ENCODE data around the gene RSPRY1. TPM values are rescaled to one million over a fixed set of nuclear protein-coding genes. Genes with fewer than 3 reads are reported as not detected.
A peak's percentile ranks its signal among the peaks of the same experiment; 100 is the strongest.
"Not testable (repeated sequence)": the region's sequence is repeated elsewhere in the genome, so short reads cannot be mapped to it uniquely, and the experiment has no call there.

RSPRY1 gene
- total RNA-seq, 4 donors from 2014 or later = 20.4 to 28.5 (median 24.6) TPM

- 0% methylated on average over 30 to 35 of the region's 37 CpGs for WGBS, 2 donors
- H3K4me1 ChIP-seq = peaks cover 0 to 47% (median 17%) of the 10 kb centered on the region in 4 donors
- no peaks in the 10 kb centered on the region for H3K9me3 ChIP-seq
- no peaks in the 10 kb centered on the region for H3K36me3 ChIP-seq
- H3K27ac ChIP-seq = peak overlapping the region; percentile 43 to 98 (median 92)
- TF ChIP-seq POLR2A (IDR thresholded peaks at IDR 0.05) (no peak), EP300 (IDR thresholded peaks at IDR 0.05) (no peak)
- TF ChIP-seq, protein P1, sequence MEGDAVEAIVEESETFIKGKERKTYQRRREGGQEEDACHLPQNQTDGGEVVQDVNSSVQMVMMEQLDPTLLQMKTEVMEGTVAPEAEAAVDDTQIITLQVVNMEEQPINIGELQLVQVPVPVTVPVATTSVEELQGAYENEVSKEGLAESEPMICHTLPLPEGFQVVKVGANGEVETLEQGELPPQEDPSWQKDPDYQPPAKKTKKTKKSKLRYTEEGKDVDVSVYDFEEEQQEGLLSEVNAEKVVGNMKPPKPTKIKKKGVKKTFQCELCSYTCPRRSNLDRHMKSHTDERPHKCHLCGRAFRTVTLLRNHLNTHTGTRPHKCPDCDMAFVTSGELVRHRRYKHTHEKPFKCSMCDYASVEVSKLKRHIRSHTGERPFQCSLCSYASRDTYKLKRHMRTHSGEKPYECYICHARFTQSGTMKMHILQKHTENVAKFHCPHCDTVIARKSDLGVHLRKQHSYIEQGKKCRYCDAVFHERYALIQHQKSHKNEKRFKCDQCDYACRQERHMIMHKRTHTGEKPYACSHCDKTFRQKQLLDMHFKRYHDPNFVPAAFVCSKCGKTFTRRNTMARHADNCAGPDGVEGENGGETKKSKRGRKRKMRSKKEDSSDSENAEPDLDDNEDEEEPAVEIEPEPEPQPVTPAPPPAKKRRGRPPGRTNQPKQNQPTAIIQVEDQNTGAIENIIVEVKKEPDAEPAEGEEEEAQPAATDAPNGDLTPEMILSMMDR (IDR thresholded peaks at IDR 0.05) = no peak
- H3K4me3 ChIP-seq = peak overlapping the region; percentile 63 to 100 (median 88)
- DNase-seq (ENCODE audit: low spot score in 2 of 2) = peak in 1 of 2 donors; percentile 64
- no peaks in the 10 kb centered on the region for H3K27me3 ChIP-seq
These were observed 634 bp upstream of the RSPRY1 start for GRCh38 chr16:57185446-57185944.

- Histone ChIP-seq H3K4me1 (peaks cover 0 to 63% (median 29%) of the 10 kb centered on the region in 4 donors), H3K36me3 (no peaks in the 10 kb centered on the region), H3K4me3 (peak overlapping the region; percentile 63 to 100 (median 98)), H3K27ac (peak overlapping the region; percentile 71 to 99 (median 97)), H3K27me3 (no peaks in the 10 kb centered on the region), H3K9me3 (no peaks in the 10 kb centered on the region)
- TF ChIP-seq, protein P1 (IDR thresholded peaks at IDR 0.05) = no peak
- TF ChIP-seq POLR2A (IDR thresholded peaks at IDR 0.05) (no peak), EP300 (IDR thresholded peaks at IDR 0.05) (no peak)
- 1% methylated on average over 28 of the region's 28 CpGs for WGBS, 2 donors
- no peak for DNase-seq (ENCODE audit: low spot score in 2 of 2)
These were observed 1.0 kb downstream of the RSPRY1 start for GRCh38 chr16:57186872-57187854.

- not testable (repeated sequence) for H3K9me3 ChIP-seq; DNase-seq (ENCODE audit: low spot score in 2 of 2); H3K36me3 ChIP-seq; H3K27me3 ChIP-seq
- Histone ChIP-seq H3K4me1 (peaks cover 0 to 72% (median 30%) of the 10 kb centered on the region in 4 donors), H3K4me3 (peak overlapping the region in 3 of 4 donors; percentile 98 to 100 (median 98)), H3K27ac (peak overlapping the region in 3 of 4 donors; percentile 96 to 99 (median 98))
- 74 to 81% methylated on average over 18 of the region's 18 CpGs for WGBS, 2 donors
These were observed 2.0 kb downstream of the RSPRY1 start for GRCh38 chr16:57187902-57188710.

DNA sequence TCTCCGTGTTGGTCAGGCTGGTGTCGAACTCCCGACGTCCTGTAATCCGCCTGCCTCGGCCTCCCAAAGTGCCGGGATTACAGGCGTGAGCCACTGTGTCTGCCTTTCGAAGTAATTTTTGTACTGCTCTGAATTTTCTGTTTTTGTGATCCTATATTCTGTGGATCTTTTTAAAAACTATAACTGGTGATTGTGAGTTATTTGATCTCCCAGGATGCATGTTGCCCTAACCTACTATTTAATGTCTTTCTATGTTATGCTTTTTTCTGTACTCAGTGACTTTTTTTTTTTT, 2.5 kb downstream of the RSPRY1 start:
- TF ChIP-seq EP300 (IDR thresholded peaks at IDR 0.05) (no peak), POLR2A (IDR thresholded peaks at IDR 0.05) (no peak)
- TF ChIP-seq, protein P1 (IDR thresholded peaks at IDR 0.05) = no peak
- DNase-seq (ENCODE audit: low spot score in 2 of 2) = no peak
- H3K4me1 ChIP-seq = peaks cover 0 to 77% (median 30%) of the 10 kb centered on the region in 4 donors
- H3K27me3 ChIP-seq = no peaks in the 10 kb centered on the region
- no peaks in the 10 kb centered on the region for H3K9me3 ChIP-seq
- H3K36me3 ChIP-seq = no peaks in the 10 kb centered on the region
- WGBS, 2 donors = 91 to 94% methylated on average over 9 of the region's 9 CpGs
- H3K27ac ChIP-seq = no peak overlapping the region
- H3K4me3 ChIP-seq = no peak overlapping the region

DNA sequence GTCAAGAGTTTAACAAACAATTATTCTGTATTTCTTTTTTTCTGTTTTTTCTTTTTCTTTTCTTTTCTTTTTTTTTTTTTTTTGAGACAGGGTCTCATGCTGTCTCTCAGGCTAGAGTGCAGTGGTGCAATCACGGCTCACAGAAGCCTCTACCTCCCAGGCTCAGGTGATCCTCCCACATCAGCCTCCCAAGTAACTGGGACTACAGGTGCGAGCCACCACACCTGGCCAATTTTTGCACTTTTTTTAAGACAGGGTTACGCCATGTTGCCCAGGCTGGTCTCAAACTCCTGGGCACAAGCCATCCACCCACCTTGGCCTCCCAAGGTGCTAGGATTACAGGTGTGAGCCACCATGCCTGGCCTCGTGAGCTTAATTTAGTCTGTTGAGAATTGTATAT, 3.4 kb downstream of the RSPRY1 start:
- WGBS, 2 donors = 90 to 100% methylated on average over 4 of the region's 4 CpGs
- H3K4me3 ChIP-seq; H3K27me3 ChIP-seq; DNase-seq (ENCODE audit: low spot score in 2 of 2); H3K36me3 ChIP-seq; H3K9me3 ChIP-seq; H3K27ac ChIP-seq: not testable (repeated sequence)
- peaks cover 0 to 79% (median 29%) of the 10 kb centered on the region in 4 donors for H3K4me1 ChIP-seq

Data from tibial nerve (tissue), 4 donors.